GM12892 (cell line): ENCODE results near the gene LATS2.

Source experiments
- POLR2A ChIP-seq: IDR thresholded peaks from 2 replicates; pipeline ENCODE4 v1.6.1; 2011; ENCODE audit warnings: low read depth, low read length, control low read depth
- POLR2AphosphoS5 ChIP-seq: IDR thresholded peaks from 2 replicates; pipeline ENCODE4 v1.6.1; 2011; ENCODE audit warnings: low read depth, low read length, control low read depth
- TAF1 ChIP-seq: IDR thresholded peaks from 2 replicates; pipeline ENCODE4 v1.6.1; 2011; ENCODE audit warnings: low read depth, mild to moderate bottlenecking, control low read depth, low read length, borderline replicate concordance

- TF ChIP-seq POLR2A = no peak
- TF ChIP-seq POLR2AphosphoS5 = no peak
- no peak for TF ChIP-seq TAF1
These were observed 71.6 kb downstream of the LATS2 start for GRCh38 chr13:20989656-20990321.
